Measurements from ENCODE around the gene DYNC1LI1.

DNA sequence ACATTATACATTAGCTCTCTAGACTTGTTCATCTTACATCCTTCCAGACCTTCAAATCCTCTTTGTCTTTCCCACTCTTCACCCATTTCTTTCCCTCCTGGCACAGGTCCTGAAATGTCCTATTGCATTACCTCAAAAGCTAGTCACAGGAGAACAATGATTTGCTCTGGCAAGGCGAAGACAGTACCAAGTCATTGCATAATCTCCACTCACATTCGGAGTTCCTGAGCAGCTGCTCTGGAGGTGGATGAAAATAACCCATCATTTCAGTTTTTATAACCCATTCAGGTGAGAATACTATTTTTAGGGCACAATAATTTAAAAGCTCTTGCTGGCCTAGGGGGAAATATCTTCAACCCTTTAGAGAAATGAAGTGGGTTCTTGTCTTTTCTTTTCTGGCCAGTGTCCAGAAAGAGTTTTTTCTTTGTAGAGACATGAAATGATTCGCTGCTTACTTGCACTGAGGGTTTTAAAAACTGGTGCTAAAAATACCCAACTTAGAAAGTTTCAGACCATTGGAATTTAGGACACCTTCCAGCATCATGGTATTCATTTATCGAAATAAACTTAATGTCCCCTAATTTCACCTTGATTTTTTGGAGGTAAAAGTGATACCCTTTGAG, 23.4 kb upstream of the DYNC1LI1 start:
- TF ChIP-seq, protein P1, sequence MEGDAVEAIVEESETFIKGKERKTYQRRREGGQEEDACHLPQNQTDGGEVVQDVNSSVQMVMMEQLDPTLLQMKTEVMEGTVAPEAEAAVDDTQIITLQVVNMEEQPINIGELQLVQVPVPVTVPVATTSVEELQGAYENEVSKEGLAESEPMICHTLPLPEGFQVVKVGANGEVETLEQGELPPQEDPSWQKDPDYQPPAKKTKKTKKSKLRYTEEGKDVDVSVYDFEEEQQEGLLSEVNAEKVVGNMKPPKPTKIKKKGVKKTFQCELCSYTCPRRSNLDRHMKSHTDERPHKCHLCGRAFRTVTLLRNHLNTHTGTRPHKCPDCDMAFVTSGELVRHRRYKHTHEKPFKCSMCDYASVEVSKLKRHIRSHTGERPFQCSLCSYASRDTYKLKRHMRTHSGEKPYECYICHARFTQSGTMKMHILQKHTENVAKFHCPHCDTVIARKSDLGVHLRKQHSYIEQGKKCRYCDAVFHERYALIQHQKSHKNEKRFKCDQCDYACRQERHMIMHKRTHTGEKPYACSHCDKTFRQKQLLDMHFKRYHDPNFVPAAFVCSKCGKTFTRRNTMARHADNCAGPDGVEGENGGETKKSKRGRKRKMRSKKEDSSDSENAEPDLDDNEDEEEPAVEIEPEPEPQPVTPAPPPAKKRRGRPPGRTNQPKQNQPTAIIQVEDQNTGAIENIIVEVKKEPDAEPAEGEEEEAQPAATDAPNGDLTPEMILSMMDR (conservative IDR thresholded peaks at IDR 0.05 in 1 of 2, IDR thresholded peaks at IDR 0.05 in 1 of 2; ENCODE audit: extremely low read depth in 1 of 2, insufficient read depth in 1 of 2, low read depth in 1 of 2, low read length in 2 of 2), result no peak
- no peak for TF ChIP-seq EZH2 (IDR thresholded peaks at IDR 0.05; ENCODE audit: borderline replicate concordance, low read length)

Data from mammary epithelial cell (primary cell).